ENCODE data around the gene NR2F6.
"Not testable (repeated sequence)": the region's sequence is repeated elsewhere in the genome, so short reads cannot be mapped to it uniquely, and the experiment has no call there.

NR2F6 gene

DNA sequence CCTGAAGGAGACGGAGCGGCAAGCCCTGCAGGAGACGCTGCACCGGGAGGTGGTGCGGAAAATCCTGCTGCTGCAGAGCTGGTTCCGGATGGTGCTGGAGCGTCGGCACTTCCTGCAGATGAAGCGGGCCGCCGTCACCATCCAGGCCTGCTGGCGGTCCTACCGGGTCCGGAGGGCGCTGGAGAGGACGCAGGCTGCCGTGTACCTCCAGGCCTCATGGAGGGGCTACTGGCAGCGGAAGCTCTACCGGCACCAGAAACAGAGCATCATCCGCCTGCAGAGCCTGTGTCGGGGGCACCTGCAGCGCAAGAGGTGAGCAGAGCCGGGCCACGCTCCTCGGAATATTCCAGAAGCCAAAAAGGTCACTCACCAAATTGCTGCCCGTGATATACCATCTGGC is 53.0 kb downstream of the NR2F6 start:
- no peaks in the 10 kb centered on the region for H3K9me3 ChIP-seq (ENCODE audit: low read depth, low read length)
- H3K27ac ChIP-seq, result no peak overlapping the region
- no peak overlapping the region for H3K9ac ChIP-seq (ENCODE audit: insufficient read length)
- no peak for DNase-seq (ENCODE audit: low read depth, low spot score)
- no peak overlapping the region for H3K4me3 ChIP-seq
- TF ChIP-seq FOXP2 (optimal IDR thresholded peaks at IDR 0.05; ENCODE audit: control extremely low read depth, extremely low read length, insufficient read depth), result no peak
- H3K36me3 ChIP-seq (ENCODE audit: insufficient read depth, low read length), result peaks cover 5% of the 10 kb centered on the region; the same call in 1 of the 2 replicates

GRCh38 chr19:17191736-17192135 is 54.0 kb downstream of the NR2F6 start:
- H3K4me3 ChIP-seq; H3K36me3 ChIP-seq (ENCODE audit: insufficient read depth, low read length); H3K9me3 ChIP-seq (ENCODE audit: low read depth, low read length); DNase-seq (ENCODE audit: low read depth, low spot score); H3K27ac ChIP-seq; H3K9ac ChIP-seq (ENCODE audit: insufficient read length): not testable (repeated sequence)

GRCh38 chr19:17185590-17185989 is 60.1 kb downstream of the NR2F6 start:
- no peak for DNase-seq (ENCODE audit: low read depth, low spot score)
- Histone ChIP-seq H3K36me3 (ENCODE audit: insufficient read depth, low read length) (no peaks in the 10 kb centered on the region; the same call in 1 of the 2 replicates), H3K27ac (no peak overlapping the region), H3K9ac (ENCODE audit: insufficient read length) (no peak overlapping the region), H3K9me3 (ENCODE audit: low read depth, low read length) (no peaks in the 10 kb centered on the region), H3K4me3 (no peak overlapping the region)
- TF ChIP-seq FOXP2 (optimal IDR thresholded peaks at IDR 0.05; ENCODE audit: control extremely low read depth, extremely low read length, insufficient read depth) (no peak), POLR2AphosphoS5 (IDR thresholded peaks at IDR 0.05; ENCODE audit: borderline replicate concordance, low read depth, low read length) (no peak), EZH2 (IDR thresholded peaks at IDR 0.05) (no peak)

DNA sequence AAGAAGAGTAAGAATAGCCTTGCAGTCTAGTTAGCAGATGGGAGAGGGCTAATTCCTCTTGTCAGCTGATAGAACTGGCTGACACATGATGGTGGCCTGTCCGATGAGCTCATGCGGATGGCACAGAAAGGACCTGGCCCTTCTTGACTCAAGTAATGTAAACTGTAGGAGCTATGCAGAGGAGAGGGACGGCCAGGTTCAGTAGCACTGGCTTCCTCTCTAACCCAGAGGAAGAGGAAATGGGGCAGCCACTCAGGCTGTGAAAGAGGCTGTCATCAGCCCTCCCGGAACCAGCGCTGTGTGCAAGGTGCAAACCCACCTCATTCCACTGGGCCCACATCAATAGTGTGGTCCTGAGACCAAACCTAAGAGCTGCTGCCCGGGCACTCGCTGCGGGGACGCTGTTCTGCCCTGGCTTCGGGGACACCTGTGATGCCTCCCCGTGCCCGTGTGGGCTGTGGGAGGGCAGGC is 61.3 kb downstream of the NR2F6 start:
- no peaks in the 10 kb centered on the region; the same call in 1 of the 2 replicates for H3K36me3 ChIP-seq (ENCODE audit: insufficient read depth, low read length)
- TF ChIP-seq EZH2 (IDR thresholded peaks at IDR 0.05) (no peak), FOXP2 (optimal IDR thresholded peaks at IDR 0.05; ENCODE audit: control extremely low read depth, extremely low read length, insufficient read depth) (no peak), POLR2AphosphoS5 (IDR thresholded peaks at IDR 0.05; ENCODE audit: borderline replicate concordance, low read depth, low read length) (no peak)
- H3K9ac ChIP-seq (ENCODE audit: insufficient read length), result no peak overlapping the region
- no peaks in the 10 kb centered on the region for H3K9me3 ChIP-seq (ENCODE audit: low read depth, low read length)
- no peak overlapping the region for H3K27ac ChIP-seq
- no peak for DNase-seq (ENCODE audit: low read depth, low spot score)
- H3K4me3 ChIP-seq, result no peak overlapping the region

- no peak for DNase-seq (ENCODE audit: low read depth, low spot score)
- H3K9ac ChIP-seq (ENCODE audit: insufficient read length), result no peak overlapping the region
- no peaks in the 10 kb centered on the region for H3K9me3 ChIP-seq (ENCODE audit: low read depth, low read length)
- no peak overlapping the region for H3K4me3 ChIP-seq
- no peak overlapping the region for H3K27ac ChIP-seq
- TF ChIP-seq FOXP2 (optimal IDR thresholded peaks at IDR 0.05; ENCODE audit: control extremely low read depth, extremely low read length, insufficient read depth), result no peak
- TF ChIP-seq POLR2AphosphoS5 (IDR thresholded peaks at IDR 0.05; ENCODE audit: borderline replicate concordance, low read depth, low read length), result no peak
- TF ChIP-seq EZH2 (IDR thresholded peaks at IDR 0.05), result no peak
- H3K36me3 ChIP-seq (ENCODE audit: insufficient read depth, low read length), result no peaks in the 10 kb centered on the region; the same call in 1 of the 2 replicates
Measured at GRCh38 chr19:17183858-17184321, 61.8 kb downstream of the NR2F6 start.

- DNase-seq (ENCODE audit: low read depth, low spot score), result no peak
- no peak overlapping the region for H3K4me3 ChIP-seq
- no peak overlapping the region for H3K9ac ChIP-seq (ENCODE audit: insufficient read length)
- H3K27ac ChIP-seq, result no peak overlapping the region
- no peaks in the 10 kb centered on the region for H3K9me3 ChIP-seq (ENCODE audit: low read depth, low read length)
- TF ChIP-seq POLR2AphosphoS5 (IDR thresholded peaks at IDR 0.05; ENCODE audit: borderline replicate concordance, low read depth, low read length), result no peak
- no peak for TF ChIP-seq FOXP2 (optimal IDR thresholded peaks at IDR 0.05; ENCODE audit: control extremely low read depth, extremely low read length, insufficient read depth)
- no peak for TF ChIP-seq EZH2 (IDR thresholded peaks at IDR 0.05)
- no peaks in the 10 kb centered on the region; the same call in 1 of the 2 replicates for H3K36me3 ChIP-seq (ENCODE audit: insufficient read depth, low read length)
Measured at GRCh38 chr19:17183271-17183761, 62.4 kb downstream of the NR2F6 start.

All from SK-N-MC (cell line).